ENCODE data around the gene PAIP2B. TPM values are rescaled to one million over a fixed set of nuclear protein-coding genes. Genes with fewer than 3 reads are reported as not detected.

PAIP2B gene
- total RNA-seq, 1 donor from 2014 or later, result 17.1 TPM

DNA sequence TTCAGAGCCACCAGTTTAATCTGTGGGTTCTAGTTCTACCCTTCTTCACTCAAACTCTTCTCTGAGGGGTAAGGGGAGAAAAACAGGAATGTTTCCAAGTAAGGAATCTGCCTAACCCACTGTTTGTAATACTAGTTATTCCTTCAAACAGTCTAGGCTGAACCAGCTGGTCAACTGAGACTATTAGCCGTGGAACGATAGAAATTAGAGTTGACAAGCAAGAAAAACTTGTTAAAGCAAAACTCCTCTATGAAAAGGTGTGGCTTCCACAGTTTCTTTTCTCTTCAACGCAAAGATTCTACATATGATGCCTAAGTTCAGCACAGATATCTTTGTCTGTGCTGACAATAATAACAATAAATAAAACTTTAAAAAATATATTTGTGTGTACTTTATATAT is 11.5 kb downstream of the PAIP2B start:
- Histone ChIP-seq H3K4me3 (no peak overlapping the region), H3K9me3 (ENCODE audit: low read depth) (no peaks in the 10 kb centered on the region), H3K4me1 (no peaks in the 10 kb centered on the region), H3K27me3 (no peaks in the 10 kb centered on the region), H3K36me3 (no peaks in the 10 kb centered on the region), H3K9ac (no peak overlapping the region), H3F3A (ENCODE audit: low read depth) (no peaks in the 10 kb centered on the region), H3K4me2 (no peak overlapping the region), H3K79me2 (ENCODE audit: low read depth) (no peaks in the 10 kb centered on the region), H3K27ac (no peak overlapping the region), H4K20me1 (ENCODE audit: low read depth) (no peaks in the 10 kb centered on the region), H2AFZ (replicated peaks) (no peak overlapping the region)
- no peaks in the 10 kb centered on the region for H3K9me3 Mint-ChIP-seq
- TF ChIP-seq CTCF (IDR thresholded peaks at IDR 0.05) (no peak), EZH2 (IDR thresholded peaks at IDR 0.05) (no peak), EZH2phosphoT487 (IDR thresholded peaks at IDR 0.05) (no peak)
- H3K27ac Mint-ChIP-seq, result no peak overlapping the region
- no peaks in the 10 kb centered on the region for H3K4me1 Mint-ChIP-seq
- DNase-seq (ENCODE audit: low spot score), result no peak
- H3K27me3 Mint-ChIP-seq (ENCODE audit: insufficient read depth, low read depth), result no peaks in the 10 kb centered on the region
- H3K4me3 Mint-ChIP-seq, result no peak overlapping the region
- H3K36me3 Mint-ChIP-seq, result no peaks in the 10 kb centered on the region

- no peaks in the 10 kb centered on the region for H3K4me1 ChIP-seq
- no peaks in the 10 kb centered on the region for H3K9me3 ChIP-seq (ENCODE audit: low read depth)
- no peaks in the 10 kb centered on the region for H4K20me1 ChIP-seq (ENCODE audit: low read depth)
- H3K4me3 ChIP-seq, result no peak overlapping the region
- no peak overlapping the region for H3K4me3 Mint-ChIP-seq
- TF ChIP-seq EZH2phosphoT487 (IDR thresholded peaks at IDR 0.05) (no peak), EZH2 (IDR thresholded peaks at IDR 0.05) (no peak), CTCF (IDR thresholded peaks at IDR 0.05) (no peak)
- H2AFZ ChIP-seq (replicated peaks), result no peak overlapping the region
- no peaks in the 10 kb centered on the region for H3K4me1 Mint-ChIP-seq
- DNase-seq (ENCODE audit: low spot score), result no peak
- no peak overlapping the region for H3K27ac Mint-ChIP-seq
- no peak overlapping the region for H3K27ac ChIP-seq
- no peak overlapping the region for H3K4me2 ChIP-seq
- no peaks in the 10 kb centered on the region for H3K27me3 ChIP-seq
- H3K36me3 ChIP-seq, result no peaks in the 10 kb centered on the region
- H3K9me3 Mint-ChIP-seq, result no peaks in the 10 kb centered on the region
- H3K27me3 Mint-ChIP-seq (ENCODE audit: insufficient read depth, low read depth), result no peaks in the 10 kb centered on the region
- H3F3A ChIP-seq (ENCODE audit: low read depth), result no peaks in the 10 kb centered on the region
- H3K79me2 ChIP-seq (ENCODE audit: low read depth), result no peaks in the 10 kb centered on the region
- H3K9ac ChIP-seq, result no peak overlapping the region
- no peaks in the 10 kb centered on the region for H3K36me3 Mint-ChIP-seq
Observed at GRCh38 chr2:71212336-71212735, 14.6 kb downstream of the PAIP2B start.

DNA sequence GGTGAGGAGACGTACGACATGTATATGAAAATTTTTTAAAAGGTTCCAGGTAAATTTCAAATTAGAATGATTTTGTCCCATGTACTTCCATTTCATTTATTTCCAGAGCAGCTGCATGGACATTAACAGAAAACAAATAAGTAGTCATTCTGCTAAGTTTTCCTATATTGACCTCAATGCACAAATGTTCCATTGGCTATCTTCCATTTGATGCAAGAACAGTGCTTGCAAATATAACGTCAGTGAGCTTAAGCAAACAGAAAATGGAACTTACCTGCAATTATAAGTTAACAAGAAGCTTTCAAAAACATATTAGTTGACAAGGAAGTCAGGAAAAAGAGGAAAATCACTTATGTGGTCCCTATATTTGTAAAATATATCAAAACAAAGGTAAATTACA is 16.6 kb downstream of the PAIP2B start:
- H3K4me1 Mint-ChIP-seq, result no peaks in the 10 kb centered on the region
- DNase-seq (ENCODE audit: low spot score), result no peak
- no peaks in the 10 kb centered on the region for H3K9me3 Mint-ChIP-seq
- no peak overlapping the region for H3K4me3 Mint-ChIP-seq
- Histone ChIP-seq H3K36me3 (no peaks in the 10 kb centered on the region), H3K4me2 (no peak overlapping the region), H3K4me3 (no peak overlapping the region), H3K27me3 (no peaks in the 10 kb centered on the region), H3K9me3 (ENCODE audit: low read depth) (no peaks in the 10 kb centered on the region), H3K27ac (no peak overlapping the region), H2AFZ (replicated peaks) (no peak overlapping the region), H4K20me1 (ENCODE audit: low read depth) (no peaks in the 10 kb centered on the region), H3K79me2 (ENCODE audit: low read depth) (no peaks in the 10 kb centered on the region), H3K4me1 (no peaks in the 10 kb centered on the region), H3K9ac (no peak overlapping the region), H3F3A (ENCODE audit: low read depth) (no peaks in the 10 kb centered on the region)
- no peaks in the 10 kb centered on the region for H3K36me3 Mint-ChIP-seq
- H3K27ac Mint-ChIP-seq, result no peak overlapping the region
- no peaks in the 10 kb centered on the region for H3K27me3 Mint-ChIP-seq (ENCODE audit: insufficient read depth, low read depth)
- no peak for TF ChIP-seq EZH2phosphoT487 (IDR thresholded peaks at IDR 0.05)
- TF ChIP-seq CTCF (IDR thresholded peaks at IDR 0.05), result no peak
- no peak for TF ChIP-seq EZH2 (IDR thresholded peaks at IDR 0.05)

GRCh38 chr2:71208756-71209155 is 18.1 kb downstream of the PAIP2B start:
- H3K79me2 ChIP-seq (ENCODE audit: low read depth), result no peaks in the 10 kb centered on the region
- Mint-ChIP-seq H3K27me3 (ENCODE audit: insufficient read depth, low read depth) (no peaks in the 10 kb centered on the region), H3K4me1 (no peaks in the 10 kb centered on the region), H3K36me3 (no peaks in the 10 kb centered on the region), H3K27ac (no peak overlapping the region), H3K4me3 (no peak overlapping the region), H3K9me3 (no peaks in the 10 kb centered on the region)
- no peaks in the 10 kb centered on the region for H3F3A ChIP-seq (ENCODE audit: low read depth)
- no peak overlapping the region for H2AFZ ChIP-seq (replicated peaks)
- H3K27me3 ChIP-seq, result no peaks in the 10 kb centered on the region
- H4K20me1 ChIP-seq (ENCODE audit: low read depth), result no peaks in the 10 kb centered on the region
- no peaks in the 10 kb centered on the region for H3K4me1 ChIP-seq
- no peaks in the 10 kb centered on the region for H3K36me3 ChIP-seq
- TF ChIP-seq CTCF (IDR thresholded peaks at IDR 0.05), result no peak
- TF ChIP-seq EZH2 (IDR thresholded peaks at IDR 0.05), result no peak
- TF ChIP-seq EZH2phosphoT487 (IDR thresholded peaks at IDR 0.05), result no peak
- no peak overlapping the region for H3K4me3 ChIP-seq
- H3K27ac ChIP-seq, result no peak overlapping the region
- no peak overlapping the region for H3K4me2 ChIP-seq
- no peak overlapping the region for H3K9ac ChIP-seq
- no peak for DNase-seq (ENCODE audit: low spot score)
- no peaks in the 10 kb centered on the region for H3K9me3 ChIP-seq (ENCODE audit: low read depth)
